Activated CD8-positive, alpha-beta memory T cell treated with anti-CD3 and anti-CD28 coated beads for 24 hours (primary cell): ENCODE results near the gene AGBL5.
"Not testable (repeated sequence)": the region's sequence is repeated elsewhere in the genome, so short reads cannot be mapped to it uniquely, and the experiment has no call there.

Source experiments
- DNase-seq: peaks from one replicate; pipeline ENCODE4 v3.0.0-alpha.2; 2020

The AGBL5 gene

DNA sequence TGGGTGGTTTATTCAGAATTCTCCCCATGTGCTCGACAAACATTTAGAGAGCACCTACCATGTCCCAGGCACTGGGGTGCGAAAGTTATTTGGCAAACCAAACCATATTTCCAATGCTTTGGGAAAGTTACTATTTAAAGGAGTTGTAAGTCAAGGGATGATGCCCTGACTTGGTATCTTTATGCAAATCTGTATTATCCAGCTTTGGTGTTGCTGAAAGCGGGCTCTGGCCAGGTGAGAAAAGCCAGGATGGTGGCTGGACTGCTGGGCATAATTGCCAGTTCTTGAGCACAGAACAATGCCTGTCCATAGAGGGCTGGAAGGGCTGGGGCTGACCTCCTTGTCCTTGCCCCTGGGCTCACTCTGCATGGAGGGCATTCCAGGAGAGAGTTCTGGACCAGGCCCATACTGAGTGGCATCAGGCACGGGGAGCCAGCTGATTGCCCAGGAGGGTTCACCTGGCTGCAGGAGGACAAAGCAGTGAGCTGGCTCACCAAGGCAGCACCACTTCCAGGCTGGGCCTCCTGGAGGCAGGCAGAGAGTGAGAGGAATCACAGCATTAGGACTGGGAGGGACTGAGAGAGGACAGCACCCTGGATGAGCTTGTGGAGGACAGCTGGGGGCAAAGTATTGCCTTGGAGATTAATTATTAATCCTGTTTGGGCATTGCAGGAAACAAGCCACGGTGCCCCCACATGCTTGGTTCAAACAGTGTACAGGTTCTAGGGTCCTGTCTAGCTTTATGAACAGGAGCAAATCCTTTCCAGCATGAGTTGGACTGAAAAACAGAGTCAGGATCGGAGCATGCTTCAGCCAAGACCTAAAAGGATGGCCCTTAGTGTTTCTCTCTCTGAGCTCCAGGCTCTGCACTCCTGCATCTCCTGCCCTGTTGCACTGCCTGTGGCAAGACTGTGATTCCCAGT lies 42.2 kb downstream of the AGBL5 start:
- no peak for DNase-seq

DNA sequence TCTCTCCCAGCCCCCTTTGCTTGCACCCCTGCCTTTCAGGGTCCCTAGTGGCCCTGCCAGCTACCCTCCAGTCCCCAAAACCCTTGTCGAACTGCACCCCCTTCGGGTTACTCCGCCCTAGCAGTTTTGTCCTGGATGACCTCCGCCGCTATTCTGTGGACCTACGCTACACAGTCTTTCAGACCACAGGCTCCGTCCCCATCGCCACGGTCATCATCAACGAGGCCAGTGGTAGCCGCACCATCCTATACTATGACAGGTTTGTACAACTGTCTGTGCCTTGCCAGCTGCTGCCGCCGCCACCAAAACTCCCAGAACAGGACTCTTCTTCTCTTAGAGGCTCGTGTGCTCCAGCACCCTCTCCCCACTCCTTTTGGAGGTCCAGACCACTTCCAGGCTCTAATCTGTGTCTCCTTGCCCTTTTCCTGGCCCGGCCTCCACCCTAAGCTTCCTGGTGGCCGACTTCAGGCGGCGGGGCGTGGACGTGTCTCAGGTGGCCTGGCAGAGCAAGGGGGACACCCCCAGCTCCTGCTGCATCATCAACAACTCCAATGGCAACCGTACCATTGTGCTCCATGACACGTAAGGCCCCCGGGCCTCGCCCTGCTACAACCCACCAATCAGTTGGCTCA lies 43.0 kb downstream of the AGBL5 start:
- DNase-seq: no peak

DNA sequence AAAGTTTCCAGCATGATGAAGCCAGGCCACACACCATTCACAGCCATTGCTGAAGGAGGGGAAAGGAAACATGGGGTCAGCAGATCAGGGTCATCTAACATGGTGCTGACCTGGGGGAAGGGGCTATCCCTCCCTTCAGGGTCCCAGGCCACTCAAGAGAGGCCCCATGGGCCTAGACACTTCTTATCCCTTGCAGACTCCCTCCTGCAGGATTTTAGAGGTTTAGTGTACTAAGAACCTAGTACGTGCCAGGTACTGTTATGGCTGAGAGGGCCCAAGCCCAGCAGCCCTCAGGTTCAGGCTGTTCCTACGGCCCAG lies 43.9 kb downstream of the AGBL5 start:
- DNase-seq: no peak

DNA sequence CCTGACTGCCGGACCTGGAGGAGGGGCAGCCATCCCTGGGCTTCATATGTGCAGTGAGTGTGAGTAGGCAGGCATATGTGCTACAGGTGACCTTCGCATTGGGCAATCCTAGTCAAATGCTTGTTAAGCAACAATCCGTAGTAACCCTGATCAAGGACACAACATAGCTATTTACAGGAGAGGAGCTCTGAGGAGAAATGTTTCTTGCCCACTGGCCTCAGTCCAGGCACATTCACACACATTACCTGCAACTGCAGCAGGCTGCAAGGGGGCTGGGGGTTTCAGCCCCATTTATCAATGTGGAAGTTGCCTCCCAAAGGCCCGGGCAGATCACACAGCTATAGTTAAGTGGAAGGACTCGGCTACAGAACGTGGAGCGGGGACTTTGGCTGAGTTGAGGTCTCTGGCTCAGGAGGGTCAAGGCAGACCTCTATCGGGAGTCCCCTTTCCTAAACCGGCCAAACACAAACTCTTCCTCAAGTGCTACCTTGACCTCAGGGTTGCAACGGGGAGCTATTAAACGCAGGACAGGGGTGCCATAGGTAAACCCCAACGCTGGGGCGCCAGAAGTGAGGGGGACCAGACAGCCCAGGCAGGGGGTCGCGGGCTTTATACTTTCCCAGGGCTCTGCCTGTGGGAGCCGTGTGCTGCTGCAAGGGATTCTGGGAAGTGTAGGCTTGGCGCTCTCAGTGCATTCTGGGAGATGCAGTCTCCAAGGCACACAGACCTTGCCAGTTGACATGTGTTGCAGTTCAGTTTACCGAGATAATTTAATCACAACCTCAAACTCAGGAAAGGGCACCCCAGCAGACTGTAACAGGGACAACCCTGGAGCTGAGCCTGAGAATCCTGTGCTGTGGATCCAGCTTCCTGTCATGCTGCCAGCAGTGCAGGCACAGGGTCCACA lies 44.5 kb downstream of the AGBL5 start:
- DNase-seq: peak; percentile 73

DNA sequence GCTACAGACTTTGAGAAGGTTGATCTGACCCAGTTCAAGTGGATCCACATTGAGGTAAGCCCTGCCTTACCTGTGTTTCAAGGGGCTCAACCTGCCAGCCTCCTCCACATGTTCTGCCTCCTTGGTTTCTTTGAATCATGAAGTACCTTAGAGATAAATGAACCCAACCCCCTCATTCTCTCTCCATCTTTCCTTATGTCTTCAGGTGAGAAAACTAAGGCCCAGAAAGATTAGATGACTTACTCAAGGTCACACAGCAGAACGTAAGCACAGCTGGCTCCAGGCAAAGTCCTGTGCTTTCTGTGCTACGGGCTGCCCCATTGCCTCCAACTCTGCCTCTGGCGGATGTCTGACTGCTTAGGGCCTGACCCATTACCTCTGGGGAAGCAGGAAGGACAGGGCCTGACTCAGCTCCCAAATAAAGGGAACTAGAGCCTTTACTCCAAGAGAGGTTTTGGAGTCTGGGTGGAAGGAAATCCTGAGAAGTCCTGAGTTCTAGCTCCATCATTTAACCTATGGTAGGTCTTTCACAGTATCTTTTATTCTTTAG lies 45.4 kb downstream of the AGBL5 start:
- no peak for DNase-seq

DNA sequence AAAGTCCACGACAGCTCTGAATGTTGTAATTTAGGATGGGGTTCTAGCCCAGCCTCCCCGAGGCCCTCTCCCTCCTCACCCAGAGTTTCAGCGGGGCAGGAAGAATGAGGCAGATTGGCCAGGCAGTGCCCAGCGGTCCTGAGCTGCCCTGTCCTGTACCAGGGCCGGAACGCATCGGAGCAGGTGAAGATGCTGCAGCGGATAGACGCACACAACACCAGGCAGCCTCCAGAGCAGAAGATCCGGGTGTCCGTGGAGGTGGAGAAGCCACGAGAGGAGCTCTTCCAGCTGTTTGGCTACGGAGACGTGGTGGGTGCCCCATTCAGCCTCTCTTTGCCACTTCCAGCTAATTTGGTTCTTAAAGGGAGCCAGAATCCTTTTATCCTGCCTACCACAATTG lies 45.9 kb downstream of the AGBL5 start:
- DNase-seq: no peak

DNA sequence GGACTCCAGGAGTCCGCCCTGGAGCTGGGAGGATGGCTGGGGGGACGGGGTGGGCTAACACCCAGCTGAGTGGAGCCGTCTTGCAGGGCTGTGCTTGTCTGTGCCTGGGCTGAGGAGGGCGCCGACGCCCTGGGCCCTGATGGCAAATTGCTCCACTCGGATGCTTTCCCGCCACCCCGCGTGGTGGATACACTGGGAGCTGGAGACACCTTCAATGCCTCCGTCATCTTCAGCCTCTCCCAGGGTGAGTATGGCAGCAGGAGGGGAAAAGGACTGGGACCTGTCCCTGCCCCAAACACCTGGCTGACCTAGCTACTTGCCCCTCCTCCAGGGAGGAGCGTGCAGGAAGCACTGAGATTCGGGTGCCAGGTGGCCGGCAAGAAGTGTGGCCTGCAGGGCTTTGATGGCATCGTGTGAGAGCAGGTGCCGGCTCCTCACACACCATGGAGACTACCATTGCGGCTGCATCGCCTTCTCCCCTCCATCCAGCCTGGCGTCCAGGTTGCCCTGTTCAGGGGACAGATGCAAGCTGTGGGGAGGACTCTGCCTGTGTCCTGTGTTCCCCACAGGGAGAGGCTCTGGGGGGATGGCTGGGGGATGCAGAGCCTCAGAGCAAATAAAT lies 48.0 kb downstream of the AGBL5 start:
- no peak for DNase-seq

DNA sequence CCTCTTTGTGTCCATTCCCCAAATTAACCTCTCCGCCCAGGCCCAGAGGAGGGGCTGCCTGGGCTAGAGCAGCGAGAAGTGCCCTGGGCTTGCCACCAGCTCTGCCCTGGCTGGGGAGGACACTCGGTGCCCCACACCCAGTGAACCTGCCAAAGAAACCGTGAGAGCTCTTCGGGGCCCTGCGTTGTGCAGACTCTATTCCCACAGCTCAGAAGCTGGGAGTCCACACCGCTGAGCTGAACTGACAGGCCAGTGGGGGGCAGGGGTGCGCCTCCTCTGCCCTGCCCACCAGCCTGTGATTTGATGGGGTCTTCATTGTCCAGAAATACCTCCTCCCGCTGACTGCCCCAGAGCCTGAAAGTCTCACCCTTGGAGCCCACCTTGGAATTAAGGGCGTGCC lies 48.6 kb downstream of the AGBL5 start:
- DNase-seq: no peak

DNA sequence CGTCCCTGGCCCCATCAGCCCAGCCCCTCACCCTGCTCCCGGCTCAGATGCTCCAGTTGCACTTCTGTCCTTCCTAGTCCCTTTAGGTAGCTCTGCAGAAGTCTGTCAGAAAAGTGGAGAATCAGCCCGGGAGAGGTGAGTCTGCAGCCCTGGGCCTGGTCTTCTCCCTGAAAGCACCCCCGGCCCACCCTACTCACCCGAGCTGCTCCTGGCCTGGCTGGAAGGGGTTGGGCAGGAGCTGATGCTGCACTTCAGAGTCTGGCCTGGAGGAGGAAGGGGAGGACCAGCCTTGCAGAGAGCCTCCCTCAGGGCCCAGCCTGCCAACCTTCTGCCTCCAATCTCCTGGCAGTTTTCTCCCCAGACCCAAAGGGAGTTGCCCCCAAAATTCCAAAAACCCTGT lies 50.9 kb downstream of the AGBL5 start:
- DNase-seq: no peak

DNA sequence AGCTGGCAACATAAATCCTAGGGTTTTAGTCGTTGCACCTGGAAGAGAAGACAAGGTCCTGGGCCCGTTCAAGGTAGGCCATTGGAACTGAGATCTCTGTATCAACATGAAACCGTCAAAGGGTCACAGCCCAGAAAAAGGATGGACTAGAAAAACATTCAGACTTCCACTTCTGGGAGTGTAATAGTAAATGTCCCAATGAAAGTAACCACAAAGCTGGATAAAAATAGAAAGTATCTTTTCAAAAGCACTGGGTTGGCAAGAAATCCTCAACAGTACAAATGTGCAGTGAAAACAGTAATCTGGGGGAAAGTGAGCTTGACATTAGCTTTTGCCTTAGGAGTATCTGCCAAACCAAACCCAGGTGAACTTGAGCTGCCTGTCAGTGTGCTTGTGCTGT lies 54.5 kb downstream of the AGBL5 start:
- DNase-seq: no peak

DNA sequence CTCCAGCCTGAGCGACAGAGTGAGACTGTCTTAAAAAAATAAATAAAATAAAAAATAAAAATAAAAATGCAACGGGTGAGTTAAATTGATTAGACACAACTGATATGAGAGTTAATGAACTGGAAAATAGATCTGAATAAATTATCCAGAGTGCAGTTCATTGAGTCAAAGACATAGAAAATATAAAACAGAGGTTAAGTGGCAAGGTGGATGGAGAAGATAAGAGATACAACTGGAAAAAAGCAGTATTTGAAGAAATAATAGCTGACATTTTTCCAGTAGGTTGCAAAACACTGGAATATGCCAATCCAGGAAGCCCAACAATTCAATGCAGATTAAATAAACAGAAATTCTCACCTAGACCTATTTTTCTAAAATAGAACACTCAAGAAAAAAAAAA lies 56.8 kb downstream of the AGBL5 start:
- no peak for DNase-seq

DNA sequence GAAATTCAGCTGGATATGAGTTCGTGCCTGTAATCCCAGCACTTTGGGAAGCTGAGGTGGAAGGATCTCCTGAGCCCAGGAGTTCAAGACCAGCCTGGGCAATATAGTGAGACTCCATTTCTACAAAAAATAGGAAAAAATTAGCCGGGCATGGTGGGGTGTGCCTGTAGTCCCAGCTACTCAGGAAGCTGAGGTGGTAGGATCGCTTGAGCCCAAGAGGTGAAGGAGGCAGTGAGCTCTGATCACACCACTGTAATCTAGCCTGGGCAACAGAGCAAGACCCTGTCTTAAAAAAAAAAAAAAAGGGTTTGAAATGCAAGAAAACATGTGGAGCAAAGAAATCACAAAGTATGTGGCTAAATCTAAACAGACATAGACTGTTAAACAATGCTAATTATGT lies 57.6 kb downstream of the AGBL5 start:
- no peak for DNase-seq

DNA sequence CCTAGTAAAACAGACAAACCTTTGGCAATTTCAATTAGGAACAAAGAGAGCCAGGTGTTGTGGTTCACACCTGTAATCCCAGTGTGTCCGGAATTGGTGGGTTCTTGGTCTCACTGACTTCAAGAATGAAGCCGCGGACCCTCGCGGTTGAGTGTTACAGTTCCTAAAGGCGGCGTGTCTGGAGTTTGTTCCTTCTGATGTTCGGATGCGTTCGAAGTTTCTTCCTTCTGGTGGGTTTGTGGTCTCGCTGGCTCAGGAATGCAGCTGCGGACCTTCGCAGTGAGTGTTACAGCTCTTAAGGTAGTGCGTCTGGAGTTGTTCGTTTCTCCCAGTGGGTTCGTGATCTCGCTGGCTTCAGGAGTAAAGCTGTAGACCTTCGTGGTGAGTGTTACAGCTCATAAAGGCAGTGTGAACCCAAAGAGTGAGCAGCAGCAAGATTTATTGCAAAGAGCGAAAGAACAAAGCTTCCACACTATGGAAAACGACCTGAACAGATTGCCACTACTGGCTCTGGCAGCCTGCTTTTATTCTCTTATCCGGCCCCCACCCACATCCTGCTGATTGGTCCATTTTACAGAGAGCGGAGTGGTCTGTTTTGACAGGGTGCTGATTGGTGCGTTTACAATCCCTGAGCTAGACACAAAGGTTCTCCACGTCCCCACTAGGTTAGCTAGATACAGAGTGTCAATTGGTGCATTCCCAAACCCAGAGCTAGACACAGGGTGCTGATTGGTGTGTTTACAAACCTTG lies 59.3 kb downstream of the AGBL5 start:
- not testable (repeated sequence) for DNase-seq

DNA sequence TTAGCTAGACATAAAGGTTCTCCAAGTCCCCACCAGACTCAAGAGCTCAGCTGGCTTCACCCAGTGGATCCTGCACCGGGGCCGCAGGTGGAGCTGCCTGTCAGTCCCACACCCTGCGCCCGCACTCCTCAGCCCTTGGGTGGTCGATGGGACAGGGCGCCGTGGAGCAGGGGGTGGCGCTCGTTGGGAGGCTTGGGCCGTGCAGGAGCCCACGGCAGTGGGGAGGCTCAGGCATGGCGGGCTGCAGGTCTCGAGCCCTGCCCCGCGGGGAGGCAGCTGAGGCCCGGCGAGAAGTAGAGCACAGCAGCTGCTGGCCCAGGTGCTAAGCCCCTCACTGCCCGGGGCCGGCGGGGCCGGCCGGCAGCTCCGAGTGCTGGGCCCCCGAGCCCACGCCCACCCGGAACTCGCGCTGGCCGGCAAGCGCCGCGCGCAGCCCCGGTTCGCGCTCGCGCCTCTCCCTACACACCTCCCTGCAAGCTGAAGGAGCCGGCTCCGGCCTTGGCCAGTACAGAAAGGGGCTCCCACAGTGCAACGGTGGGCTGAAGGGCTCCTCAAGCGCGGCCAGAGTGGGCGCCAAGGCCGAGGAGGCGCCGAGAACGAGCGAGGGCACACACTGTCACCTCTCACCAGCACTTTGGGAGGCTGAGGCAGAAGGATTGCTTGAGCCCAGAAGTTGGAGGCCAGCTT lies 60.1 kb downstream of the AGBL5 start:
- not testable (repeated sequence) for DNase-seq

DNA sequence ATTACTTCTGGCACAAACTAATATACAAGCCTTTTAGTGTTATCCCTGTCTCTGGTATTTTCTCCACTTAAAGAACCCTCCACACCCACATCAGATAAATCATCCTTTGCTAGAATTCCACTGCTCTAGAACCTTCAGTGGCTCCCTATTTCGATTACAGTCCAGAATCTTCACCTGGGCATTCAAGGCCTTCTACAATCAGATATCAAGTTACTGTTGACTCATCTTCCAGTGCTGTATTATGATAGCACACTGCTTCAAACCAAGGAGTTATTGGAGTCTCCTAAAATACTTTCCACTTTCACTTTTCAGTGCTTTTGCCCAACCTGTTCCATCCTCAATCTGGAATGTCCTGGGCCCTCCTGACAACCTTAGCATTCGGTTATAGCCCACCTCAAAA lies 64.1 kb downstream of the AGBL5 start:
- DNase-seq: no peak

DNA sequence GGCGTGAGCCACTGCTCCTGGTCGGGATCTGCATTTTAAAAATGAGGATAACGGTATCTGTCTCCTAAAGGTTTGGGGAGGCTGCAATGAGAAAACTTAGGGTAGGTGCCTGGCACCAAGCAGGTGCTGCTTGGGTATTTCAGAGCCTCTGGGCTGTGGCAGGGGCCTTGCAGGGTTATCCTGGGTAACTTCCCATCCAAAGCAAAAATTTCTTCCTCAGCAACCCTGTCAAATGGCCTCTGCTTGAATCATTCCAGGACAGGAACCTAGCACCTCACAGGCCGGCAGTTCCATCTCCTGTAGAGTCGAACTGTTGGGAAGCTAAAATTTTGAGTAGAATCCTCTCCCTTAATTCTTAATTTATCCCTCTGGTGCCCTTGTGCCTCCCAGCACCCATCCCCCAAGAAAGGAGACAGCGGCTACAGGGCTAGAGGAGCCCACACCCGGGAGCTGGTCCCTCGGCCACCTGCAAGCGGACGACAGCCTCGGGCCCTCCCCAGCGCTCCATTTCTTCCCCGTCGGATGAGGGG lies 66.6 kb downstream of the AGBL5 start:
- DNase-seq: no peak

DNA sequence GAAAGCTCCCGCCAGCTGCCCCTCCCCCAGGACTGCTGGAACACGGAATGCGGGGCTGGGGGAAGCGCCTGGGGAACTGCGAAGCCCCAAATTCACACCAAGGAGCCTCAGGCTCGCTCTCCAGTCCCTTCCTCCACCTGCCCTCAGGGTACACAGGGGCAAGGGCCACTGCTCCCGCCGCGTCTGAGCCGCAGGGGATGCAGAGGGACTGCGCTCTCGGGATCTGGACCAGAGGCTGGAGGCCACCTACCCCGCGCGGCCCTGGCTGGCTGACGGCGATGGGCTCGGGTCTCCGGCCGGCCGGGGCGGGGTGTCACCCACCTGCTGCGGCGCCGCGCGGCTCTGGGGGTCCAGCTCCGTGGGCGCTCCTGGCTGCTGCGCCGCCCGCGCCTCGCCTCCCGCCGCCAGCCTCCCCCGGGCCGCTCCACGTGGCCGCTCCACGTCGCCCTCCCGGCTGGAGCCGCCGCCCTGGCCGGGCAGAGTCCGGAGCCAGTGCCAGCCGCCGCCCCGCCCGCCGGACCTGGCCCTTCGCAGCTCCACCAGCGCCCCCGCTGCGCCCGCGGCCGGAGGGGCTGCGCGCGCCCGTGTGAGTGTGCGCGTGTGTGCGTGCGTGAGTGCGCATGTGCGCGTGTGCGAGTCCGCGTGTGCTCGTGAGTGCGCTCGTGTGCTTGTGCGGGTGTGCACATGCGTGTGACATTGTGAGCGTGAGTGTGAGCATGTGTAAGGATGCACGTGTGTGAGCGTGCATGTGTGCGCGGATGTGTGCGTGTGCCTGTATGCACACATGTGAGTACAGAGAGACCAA lies 67.3 kb downstream of the AGBL5 start, which contains the start of gene CGREF1:
Gene CGREF1 (minus strand): TSS at position 604 of the 805 bp plus-strand sequence. CDS start 14,762 bp downstream, outside the sequence.
- peak; percentile 71 for DNase-seq

DNA sequence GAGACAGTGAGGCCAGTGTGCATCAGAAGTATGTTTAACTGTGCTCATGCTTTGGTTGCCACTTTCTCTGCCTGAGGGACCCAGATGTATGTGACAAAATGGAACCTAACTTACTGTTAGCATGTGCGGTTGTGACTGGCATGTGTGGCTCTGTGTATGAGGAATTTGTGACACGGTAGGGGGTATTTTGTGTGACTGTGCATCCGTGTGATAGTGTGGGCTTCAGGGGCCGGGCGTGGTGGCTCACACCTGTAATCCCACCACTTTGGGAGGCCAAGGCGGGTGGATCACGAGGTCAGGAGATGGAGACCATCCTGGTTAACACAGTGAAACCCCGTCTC lies 67.8 kb downstream of the AGBL5 start:
- DNase-seq: not testable (repeated sequence)
